Right lung (tissue), 5 donors: ENCODE results near the gene DNMT1. TPM values are rescaled to one million over a fixed set of nuclear protein-coding genes. Genes with fewer than 3 reads are reported as not detected.
"Not testable (repeated sequence)": the region's sequence is repeated elsewhere in the genome, so short reads cannot be mapped to it uniquely, and the experiment has no call there.

ENCODE experiments used
- DNase-seq, 2 donors: peaks; one replicate each; pipeline ENCODE4 v3.0.0-alpha.2; 2013
- polyA plus RNA-seq, 5 donors: library from polyadenylated mRNA; unstranded; fragments of 120-200 nt; gene quantifications; one replicate each; pipeline versions ENCODE4 v1.2.1 to v1.2.3, GENCODE V29; 2013; ENCODE audit warnings: inconsistent platforms in 1 of 5, low replicate concordance in 1 of 5; ENCODE audit not compliant: insufficient read length in 5 of 5, insufficient read depth in 1 of 5

DNMT1 gene
- polyA plus RNA-seq, 5 donors, result 126 to 142 (median 131) TPM

DNA sequence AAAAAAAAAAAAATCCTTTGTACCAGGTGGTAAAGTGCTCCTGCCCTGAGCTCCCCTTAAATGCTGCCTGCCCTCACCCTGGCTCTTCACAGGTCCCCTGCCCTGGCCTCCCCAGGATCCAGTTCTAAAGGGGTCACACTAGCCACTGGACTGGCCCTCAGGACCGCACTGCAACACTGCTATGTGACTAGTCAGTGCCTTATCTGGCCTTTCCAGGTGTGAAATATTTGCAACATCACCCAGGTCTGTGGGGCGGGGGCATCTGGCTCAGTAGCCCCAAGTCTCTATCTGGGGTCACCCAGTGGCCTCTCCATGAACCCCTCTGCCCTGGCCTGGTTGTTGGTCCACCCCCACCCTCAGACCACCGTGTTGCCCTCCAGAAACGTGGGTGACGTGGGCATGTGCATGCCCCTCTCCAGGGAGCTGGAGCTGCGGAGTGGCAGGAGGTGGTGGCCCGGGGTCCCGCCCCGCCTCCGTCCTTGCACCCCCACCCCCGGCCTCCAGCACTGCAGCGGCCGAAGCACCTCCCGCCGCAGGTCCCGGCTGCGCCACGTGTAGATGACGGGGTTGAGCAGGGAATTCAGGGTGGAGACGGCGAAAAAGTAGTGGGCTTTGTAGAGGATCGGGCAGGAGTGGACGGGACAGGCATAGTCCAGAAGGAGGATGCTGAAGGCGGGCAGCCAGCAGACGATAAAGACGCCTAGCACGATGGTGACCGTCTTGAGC is 28.9 kb upstream of the DNMT1 start:
- DNase-seq, result no peak

- DNase-seq, result no peak
Observed at GRCh38 chr19:10222201-10222890, 27.6 kb upstream of the DNMT1 start.

GRCh38 chr19:10220695-10221094 is 25.9 kb upstream of the DNMT1 start:
- no peak for DNase-seq

- no peak for DNase-seq
Observed at GRCh38 chr19:10219678-10220077, 24.9 kb upstream of the DNMT1 start.

- no peak for DNase-seq
Observed at GRCh38 chr19:10217085-10217484, 22.3 kb upstream of the DNMT1 start.

- DNase-seq, result no peak
Observed at GRCh38 chr19:10214784-10215183, 20.0 kb upstream of the DNMT1 start.

DNA sequence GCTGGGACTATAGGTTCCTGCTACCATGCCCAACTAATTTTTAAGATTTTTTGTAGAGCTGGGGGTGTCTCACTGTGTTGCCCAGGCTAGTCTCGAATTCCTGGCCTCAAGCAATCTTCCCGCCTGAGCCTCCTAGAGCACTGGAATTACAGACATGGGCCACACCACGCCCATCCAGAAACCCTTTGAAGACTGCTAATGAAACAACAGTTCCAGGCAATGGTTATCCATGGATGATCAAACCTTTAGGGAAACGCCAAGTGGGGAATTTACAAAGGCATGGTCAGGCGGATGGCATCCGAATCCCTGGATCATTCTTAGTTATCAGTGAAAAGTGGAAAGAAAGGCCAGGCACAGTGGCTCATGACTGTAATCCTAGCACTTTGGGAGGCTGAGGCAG is 16.9 kb upstream of the DNMT1 start:
- DNase-seq, result no peak

GRCh38 chr19:10211061-10211460 is 16.3 kb upstream of the DNMT1 start:
- no peak for DNase-seq

DNA sequence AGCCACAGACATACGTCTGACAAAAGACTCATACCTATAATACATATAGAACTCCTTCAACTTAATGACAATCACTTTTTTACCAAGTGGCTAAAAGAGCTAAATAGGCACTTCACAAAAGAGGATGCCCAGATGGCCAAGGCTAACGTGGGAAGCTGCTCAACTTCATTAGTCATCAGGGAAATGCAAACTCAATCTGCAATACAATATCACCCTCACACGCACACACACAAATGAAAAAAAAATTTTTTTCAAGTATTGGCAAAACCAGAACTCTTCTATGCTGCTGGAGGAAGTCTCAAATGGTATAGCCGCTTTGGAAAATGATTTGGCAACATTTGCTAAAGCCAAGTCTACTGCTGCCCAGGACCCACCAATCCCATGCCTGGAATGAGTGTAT is 14.6 kb upstream of the DNMT1 start:
- DNase-seq, result no peak

- DNase-seq, result no peak
Observed at GRCh38 chr19:10207026-10207425, 12.3 kb upstream of the DNMT1 start.

DNA sequence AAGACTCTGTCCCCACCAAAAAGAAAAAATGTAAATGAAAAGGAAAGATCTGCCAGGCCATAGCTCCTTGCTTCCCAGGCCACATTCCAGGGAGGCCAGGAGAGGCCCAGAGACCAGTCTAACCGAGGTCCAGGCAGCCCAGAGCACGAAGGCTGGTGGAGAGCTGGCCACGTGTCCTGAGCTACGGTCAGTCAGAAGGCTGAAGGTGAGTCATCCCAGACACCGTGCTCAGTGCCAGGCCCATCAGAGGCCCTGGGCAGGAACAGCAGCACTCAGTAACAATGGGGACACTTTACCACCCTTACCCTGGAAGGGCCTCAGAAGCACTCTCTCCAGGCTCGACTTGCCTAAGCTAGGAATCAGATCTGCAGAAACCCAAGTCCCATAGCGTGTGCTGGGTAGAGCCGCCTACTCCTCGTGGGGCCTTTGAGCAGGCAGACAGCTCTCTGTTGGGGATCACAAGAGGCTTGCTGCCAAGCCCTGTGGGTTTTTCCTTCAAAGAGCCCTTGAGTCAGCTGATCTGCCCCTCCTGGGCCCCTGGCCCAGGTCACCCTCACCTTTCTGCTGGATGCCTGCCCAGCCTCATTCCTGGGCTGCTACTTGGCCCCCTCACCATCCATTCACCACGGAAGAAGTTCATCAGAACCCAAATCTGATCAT is 11.6 kb upstream of the DNMT1 start:
- peak; percentile 54 to 61 for DNase-seq

DNA sequence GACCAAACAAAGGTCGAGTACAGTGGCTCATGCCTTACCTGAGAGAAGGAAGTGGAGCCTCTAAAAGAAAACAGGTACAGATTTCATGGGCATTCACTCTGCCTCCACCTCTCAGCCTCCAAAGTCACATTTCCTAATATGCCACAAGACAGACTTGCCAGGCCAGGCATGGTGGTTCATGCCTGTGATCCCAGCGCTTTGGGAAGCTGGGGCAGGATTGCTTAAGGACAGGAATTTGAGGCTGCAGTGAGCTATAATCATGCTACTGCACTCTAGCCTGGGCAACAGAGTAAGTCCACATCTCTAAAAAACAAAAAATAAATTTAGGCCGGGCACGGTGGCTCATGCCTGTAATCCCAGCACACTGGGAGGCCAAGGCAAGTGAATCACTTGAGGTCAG is 10.9 kb upstream of the DNMT1 start:
- no peak for DNase-seq

- DNase-seq, result no peak
Observed at GRCh38 chr19:10203686-10204085, 8.9 kb upstream of the DNMT1 start.

GRCh38 chr19:10201176-10201575 is 6.4 kb upstream of the DNMT1 start:
- no peak for DNase-seq

DNA sequence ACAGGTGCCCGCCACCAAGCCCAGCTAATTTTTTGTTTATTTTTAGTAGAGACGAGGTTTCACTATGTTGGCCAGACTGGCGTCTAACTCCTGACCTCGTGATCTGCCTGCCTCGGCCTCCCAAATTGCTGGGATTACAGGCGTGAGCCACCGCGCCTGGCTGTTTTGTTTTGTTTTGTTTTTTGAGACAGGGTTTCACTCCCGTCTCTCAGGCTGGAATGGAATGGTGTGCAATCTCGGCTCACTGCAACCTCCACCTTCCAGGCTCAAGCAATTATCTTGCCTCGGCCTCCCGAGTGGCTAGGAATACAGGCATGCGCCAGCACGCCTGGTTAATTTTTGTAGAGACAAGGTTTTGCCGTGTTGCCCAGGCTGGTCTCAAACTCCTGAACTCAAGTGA is 5.3 kb upstream of the DNMT1 start:
- DNase-seq, result not testable (repeated sequence)

GRCh38 chr19:10198889-10199644 is 4.3 kb upstream of the DNMT1 start:
- not testable (repeated sequence) for DNase-seq

GRCh38 chr19:10195199-10195519 is 406 bp upstream of the DNMT1 start:
- DNase-seq, result no peak

- DNase-seq, result peak; percentile 20 to 25
Observed at GRCh38 chr19:10193790-10194499, 808 bp downstream of the DNMT1 start.

DNA sequence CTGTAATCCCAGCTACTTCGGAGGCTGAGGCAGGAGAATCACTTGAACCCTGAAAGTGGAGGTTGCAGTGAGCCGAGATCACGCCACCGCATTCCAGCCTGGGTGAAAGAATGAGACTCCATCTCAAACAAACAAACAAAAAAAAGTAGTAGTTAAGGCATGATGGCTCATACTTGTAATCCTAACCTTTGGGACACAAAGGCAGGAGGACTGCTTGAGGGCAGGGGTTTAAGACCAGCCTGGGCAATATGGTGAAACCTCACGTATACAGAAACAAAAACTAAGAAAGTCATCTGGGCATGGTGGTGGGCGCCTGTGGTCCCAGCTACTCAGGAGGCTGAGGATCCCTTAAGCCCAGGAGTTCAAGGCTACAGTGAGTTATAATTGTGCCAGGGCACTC is 1.8 kb downstream of the DNMT1 start:
- DNase-seq, result no peak

- no peak for DNase-seq
Observed at GRCh38 chr19:10191347-10191746, 3.4 kb downstream of the DNMT1 start.

DNA sequence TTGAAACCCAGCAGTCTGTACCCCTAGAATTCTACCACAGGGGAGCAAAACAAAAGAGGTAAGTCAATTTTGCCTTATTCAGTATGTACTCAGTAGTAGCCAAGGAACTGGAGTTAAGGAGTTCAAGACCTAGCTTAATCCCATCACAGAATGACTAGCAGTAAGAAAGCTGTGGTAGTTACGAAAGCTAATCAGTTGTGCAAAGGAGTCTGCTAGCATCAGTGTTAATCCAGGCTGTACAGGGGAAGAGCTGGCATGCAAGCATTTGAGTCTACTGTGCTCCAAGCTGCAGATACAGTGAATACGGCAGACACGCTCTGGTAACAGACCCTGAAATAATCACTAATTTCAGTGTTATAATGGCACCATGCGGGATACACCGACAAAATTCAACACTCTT is 4.7 kb downstream of the DNMT1 start:
- no peak for DNase-seq

GRCh38 chr19:10189616-10190015 is 5.1 kb downstream of the DNMT1 start:
- no peak for DNase-seq
